GM23338 (cell line): ENCODE results near the gene ATRIP. TPM values are rescaled to one million over a fixed set of nuclear protein-coding genes. Genes with fewer than 3 reads are reported as not detected.

Experiments used
- ATAC-seq: fragments of 200-7000 bp; cut with Tn5 transposase; 3 replicates; pipeline ENCODE4 v1.9.1; 2020
- DNase-seq: peaks from one replicate; pipeline ENCODE4 v3.0.0-alpha.2; 2015; ENCODE audit warnings: low spot score
- H2AFZ ChIP-seq: fragments of 200-600 bp; sonication (generic); 2 replicates; pipeline ENCODE4 v1.8.0; 2016; ENCODE audit warnings: antibody characterized with exemption, mild to moderate bottlenecking, moderate library complexity
- H3F3A ChIP-seq: fragments of 200-600 bp; sonication (generic); replicated peaks from 2 replicates; pipeline ENCODE4 v1.8.0; 2017; ENCODE audit warnings: antibody characterized with exemption, mixed run types, low read depth
- H3K27ac ChIP-seq: fragments of 200-600 bp; sonication (generic); 2 replicates; pipeline ENCODE4 v1.6.1; 2016; ENCODE audit warnings: low read depth
- H3K27me3 ChIP-seq: fragments of 200-600 bp; sonication (generic); 2 replicates; pipeline ENCODE4 v1.8.0; 2016; ENCODE audit warnings: mild to moderate bottlenecking, mixed run types, moderate library complexity; ENCODE audit not compliant: insufficient read depth
- H3K36me3 ChIP-seq: fragments of 200-600 bp; sonication (generic); 2 replicates; pipeline ENCODE4 v1.8.0; 2016; ENCODE audit warnings: mild to moderate bottlenecking; ENCODE audit not compliant: insufficient read depth
- H3K4me1 ChIP-seq: fragments of 200-600 bp; sonication (generic); 2 replicates; pipeline ENCODE4 v1.8.0; 2016; ENCODE audit warnings: mild to moderate bottlenecking, moderate library complexity; ENCODE audit not compliant: insufficient read depth
- H3K4me2 ChIP-seq: fragments of 200-600 bp; sonication (generic); 2 replicates; pipeline ENCODE4 v1.7.1; 2017; ENCODE audit warnings: mixed run types
- H3K4me3 ChIP-seq: fragments of 200-600 bp; sonication (generic); 2 replicates; pipeline ENCODE4 v1.6.1; 2016; ENCODE audit warnings: mixed run types
- H3K79me2 ChIP-seq: fragments of 200-600 bp; sonication (generic); replicated peaks from 2 replicates; pipeline ENCODE4 v1.8.0; 2017; ENCODE audit warnings: mild to moderate bottlenecking; ENCODE audit not compliant: insufficient read depth
- H3K9me2 ChIP-seq: fragments of 200-600 bp; sonication (generic); 2 replicates; pipeline ENCODE4 v1.8.0; 2017; ENCODE audit not compliant: insufficient read depth
- H4K20me1 ChIP-seq: fragments of 200-600 bp; sonication (generic); replicated peaks from 2 replicates; pipeline ENCODE4 v1.8.0; 2017; ENCODE audit warnings: mild to moderate bottlenecking; ENCODE audit not compliant: insufficient read depth
- H3K27ac Mint-ChIP-seq: 2 replicates; pipeline ENCODE4 v1.8.0; 2020; ENCODE audit warnings: inconsistent platforms, mild to moderate bottlenecking, moderate library complexity, mixed read lengths
- H3K27me3 Mint-ChIP-seq: 3 replicates; pipeline ENCODE4 v1.8.0; 2022; ENCODE audit warnings: low read depth, mild to moderate bottlenecking, moderate library complexity, mixed read lengths, inconsistent platforms; ENCODE audit not compliant: insufficient read depth, poor library complexity
- H3K36me3 Mint-ChIP-seq: 3 replicates; pipeline ENCODE4 v1.8.0; 2021; ENCODE audit warnings: low read depth, mild to moderate bottlenecking, inconsistent platforms, moderate library complexity, mixed read lengths
- H3K4me1 Mint-ChIP-seq: 3 replicates; pipeline ENCODE4 v1.8.0; 2020; ENCODE audit warnings: mild to moderate bottlenecking, inconsistent platforms, mixed read lengths
- H3K4me3 Mint-ChIP-seq: 3 replicates; pipeline ENCODE4 v1.8.0; 2021; ENCODE audit warnings: moderate library complexity, mild to moderate bottlenecking, inconsistent platforms, mixed read lengths
- H3K9me3 Mint-ChIP-seq: 3 replicates; pipeline ENCODE4 v1.8.0; 2020; ENCODE audit warnings: moderate library complexity, mild to moderate bottlenecking, inconsistent platforms, mixed read lengths
- CREB1 ChIP-seq: fragments of 250-450 bp; sonication (Bioruptor Pico); IDR thresholded peaks from 2 replicates; pipeline ENCODE4 v1.5.0; 2020; ENCODE audit warnings: low read depth, mild to moderate bottlenecking, moderate library complexity
- ETS1 ChIP-seq: IDR thresholded peaks from 2 replicates; pipeline ENCODE4 v1.6.1; 2016; ENCODE audit warnings: antibody characterized with exemption
- EZH2 ChIP-seq: fragments of 200-600 bp; sonication (generic); IDR thresholded peaks from one replicate; pipeline ENCODE4 v1.8.0; 2017; ENCODE audit warnings: antibody characterized with exemption, mild to moderate bottlenecking, low read depth; ENCODE audit not compliant: unreplicated experiment
- EZH2phosphoT487 ChIP-seq: fragments of 200-600 bp; sonication (generic); IDR thresholded peaks from one replicate; pipeline ENCODE4 v1.8.1; 2018; ENCODE audit warnings: antibody characterized with exemption; ENCODE audit not compliant: unreplicated experiment
- JUNB ChIP-seq: IDR thresholded peaks from one replicate; pipeline ENCODE4 v1.6.1; 2016; ENCODE audit warnings: antibody characterized with exemption; ENCODE audit not compliant: unreplicated experiment
- NANOG ChIP-seq: IDR thresholded peaks from 2 replicates; pipeline ENCODE4 v1.6.1; 2016; ENCODE audit warnings: antibody characterized with exemption, borderline replicate concordance
- POLR2AphosphoS5 ChIP-seq: IDR thresholded peaks from 2 replicates; pipeline ENCODE4 v1.6.1; 2016; ENCODE audit warnings: antibody characterized with exemption, low read depth
- REST ChIP-seq: IDR thresholded peaks from one replicate; pipeline ENCODE4 v1.6.1; 2018; ENCODE audit warnings: antibody characterized with exemption; ENCODE audit not compliant: unreplicated experiment
- STAT1 ChIP-seq: IDR thresholded peaks from one replicate; pipeline ENCODE4 v1.6.1; 2016; ENCODE audit warnings: antibody characterized with exemption; ENCODE audit not compliant: unreplicated experiment
- ZNF114 ChIP-seq: fragments of 250-450 bp; sonication (Bioruptor Pico); IDR thresholded peaks from 2 replicates; pipeline ENCODE4 v1.5.0; 2020; ENCODE audit warnings: mild to moderate bottlenecking, moderate library complexity
- ZNF331 ChIP-seq: fragments of 250-450 bp; sonication (Bioruptor Pico); IDR thresholded peaks from 2 replicates; pipeline ENCODE4 v1.5.0; 2020; ENCODE audit warnings: low read depth, mild to moderate bottlenecking, moderate library complexity
- ZNF462 ChIP-seq: fragments of 250-450 bp; sonication (Bioruptor Pico); IDR thresholded peaks from 2 replicates; pipeline ENCODE4 v1.5.0; 2020; ENCODE audit warnings: mild to moderate bottlenecking, moderate library complexity
- long read RNA-seq: library from polyadenylated mRNA; unstranded; transcript quantifications from one replicate; pipeline ENCODE4 v2.0.0, GENCODE V29; 2020; ENCODE audit not compliant: unreplicated experiment
- polyA plus RNA-seq: library from polyadenylated mRNA; unstranded; fragments of >200 nt; fragmentation: Nextera tagmentation; extraction: Ambion mirVana; gene quantifications from 2 replicates; pipeline ENCODE4 v1.2.1, GENCODE V29; 2016
- total RNA-seq: library from RNA; depleted of rRNA; stranded (reverse); fragments of >200 nt; shearing (Covaris generic); gene quantifications from 2 replicates; pipeline ENCODE4 v1.2.3, GENCODE V29; 2014; rRNA removed
- TF ChIP-seq, protein P1 (sequence below), 2 experiments: fragments of 200-600 bp in 1 of 2; sonication (generic) in 1 of 2; conservative IDR thresholded peaks; 2 replicates each; pipeline versions ENCODE4 v1.5.1 to v1.6.1; 2016 to 2017; ENCODE audit warnings: antibody characterized with exemption in 2 of 2, low read depth in 2 of 2, mild to moderate bottlenecking in 2 of 2, moderate library complexity in 1 of 2

The ATRIP gene
- total RNA-seq: 17.3 and 17.6 TPM in 2 replicates
- 5.8 and 6.1 TPM in 2 replicates for polyA plus RNA-seq
- long read RNA-seq, full-length matches to known transcripts: 3 of 7 reads
- long read RNA-seq, partial matches to known transcripts: 2 of 7 reads
- long read RNA-seq, other reads (novel, unspliced or antisense): 2 of 7 reads

GRCh38 chr3:48446425-48447193, at the start of gene ATRIP:
Gene ATRIP (plus strand): TSS chr3:48446737. CDS start chr3:48446846, 109 bp downstream.
- TF ChIP-seq, protein P1, sequence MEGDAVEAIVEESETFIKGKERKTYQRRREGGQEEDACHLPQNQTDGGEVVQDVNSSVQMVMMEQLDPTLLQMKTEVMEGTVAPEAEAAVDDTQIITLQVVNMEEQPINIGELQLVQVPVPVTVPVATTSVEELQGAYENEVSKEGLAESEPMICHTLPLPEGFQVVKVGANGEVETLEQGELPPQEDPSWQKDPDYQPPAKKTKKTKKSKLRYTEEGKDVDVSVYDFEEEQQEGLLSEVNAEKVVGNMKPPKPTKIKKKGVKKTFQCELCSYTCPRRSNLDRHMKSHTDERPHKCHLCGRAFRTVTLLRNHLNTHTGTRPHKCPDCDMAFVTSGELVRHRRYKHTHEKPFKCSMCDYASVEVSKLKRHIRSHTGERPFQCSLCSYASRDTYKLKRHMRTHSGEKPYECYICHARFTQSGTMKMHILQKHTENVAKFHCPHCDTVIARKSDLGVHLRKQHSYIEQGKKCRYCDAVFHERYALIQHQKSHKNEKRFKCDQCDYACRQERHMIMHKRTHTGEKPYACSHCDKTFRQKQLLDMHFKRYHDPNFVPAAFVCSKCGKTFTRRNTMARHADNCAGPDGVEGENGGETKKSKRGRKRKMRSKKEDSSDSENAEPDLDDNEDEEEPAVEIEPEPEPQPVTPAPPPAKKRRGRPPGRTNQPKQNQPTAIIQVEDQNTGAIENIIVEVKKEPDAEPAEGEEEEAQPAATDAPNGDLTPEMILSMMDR (conservative IDR thresholded peaks at IDR 0.05; ENCODE audit: low read depth in 2 of 2): no peak
- TF ChIP-seq ZNF462 (CRISPR knock-in tag) (no peak), JUNB (no peak), CREB1 (CRISPR knock-in tag) (peak; percentile 98), NANOG (no peak), REST (peak; percentile 19), EZH2 (no peak), EZH2phosphoT487 (no peak), ETS1 (peak; percentile 72; the same call in 1 of the 2 replicates), STAT1 (no peak), POLR2AphosphoS5 (peak; percentile 99), ZNF114 (CRISPR knock-in tag) (no peak), ZNF331 (no peak)
- Histone ChIP-seq H3K79me2 (peaks cover 38% of the 10 kb centered on the region), H3K27me3 (no peaks in the 10 kb centered on the region), H3F3A (peaks cover 52% of the 10 kb centered on the region), H3K27ac (peak within 1 kb of the TSS; percentile 78; the same call in 1 of the 2 replicates), H3K36me3 (peaks cover 19% of the 10 kb centered on the region), H3K9me2 (no peaks in the 10 kb centered on the region), H3K4me2 (peak within 1 kb of the TSS; percentile 99), H2AFZ (peak within 1 kb of the TSS; percentile 97), H4K20me1 (peaks cover 27% of the 10 kb centered on the region), H3K4me3 (peak within 1 kb of the TSS; percentile 99), H3K4me1 (peaks cover 16% of the 10 kb centered on the region; the same call in 1 of the 2 replicates)
- Mint-ChIP-seq H3K4me3 (peak within 1 kb of the TSS; percentile 94), H3K4me1 (peaks cover 26% of the 10 kb centered on the region), H3K9me3 (no peaks in the 10 kb centered on the region), H3K27ac (peak within 1 kb of the TSS; percentile 95), H3K36me3 (peaks cover 41% of the 10 kb centered on the region), H3K27me3 (no peaks in the 10 kb centered on the region)
- DNase-seq (peak; percentile 97), ATAC-seq (peak; percentile 96)
